Activated T-cell treated with anti-CD3 and anti-CD28 coated beads for 48 hours (primary cell): ENCODE results near the gene IMPG1.

Source experiments
- DNase-seq: peaks from one replicate; pipeline ENCODE4 v3.0.0-alpha.2; 2020; ENCODE audit warnings: low read depth

IMPG1 gene

GRCh38 chr6:76072562-76072961 lies at the start of gene IMPG1:
IMPG1 (minus strand) TSS chr6:76072662; CDS start chr6:76072488, 174 bp downstream.
- no peak for DNase-seq

- no peak for DNase-seq
These were observed 47.8 kb upstream of the IMPG1 start for GRCh38 chr6:76120302-76120701.

- DNase-seq, result no peak
These were observed 819 bp upstream of the IMPG1 start for GRCh38 chr6:76073281-76073680.

- DNase-seq, result no peak
These were observed 15.0 kb downstream of the IMPG1 start for GRCh38 chr6:76057469-76057868.

- no peak for DNase-seq
These were observed 20.1 kb downstream of the IMPG1 start for GRCh38 chr6:76052314-76052713.

- no peak for DNase-seq
These were observed 28.8 kb downstream of the IMPG1 start for GRCh38 chr6:76043690-76044089.

- DNase-seq, result no peak
These were observed 36.7 kb downstream of the IMPG1 start for GRCh38 chr6:76035713-76036112.

GRCh38 chr6:76026101-76026500 lies 46.4 kb downstream of the IMPG1 start:
- DNase-seq, result no peak

GRCh38 chr6:76014626-76015530 lies 57.6 kb downstream of the IMPG1 start:
- DNase-seq, result no peak

- DNase-seq, result no peak
These were observed 68.3 kb downstream of the IMPG1 start for GRCh38 chr6:76004202-76004601.

GRCh38 chr6:76003686-76004085 lies 68.8 kb downstream of the IMPG1 start:
- DNase-seq, result no peak

GRCh38 chr6:76003113-76003512 lies 69.3 kb downstream of the IMPG1 start:
- DNase-seq, result no peak

- no peak for DNase-seq
These were observed 71.8 kb downstream of the IMPG1 start for GRCh38 chr6:76000629-76001028.

- no peak for DNase-seq
These were observed 74.8 kb downstream of the IMPG1 start for GRCh38 chr6:75997696-75998095.

GRCh38 chr6:75993236-75994162 lies 79.0 kb downstream of the IMPG1 start:
- no peak for DNase-seq

GRCh38 chr6:75991941-75992340 lies 80.5 kb downstream of the IMPG1 start:
- DNase-seq, result no peak

- no peak for DNase-seq
These were observed 85.5 kb downstream of the IMPG1 start for GRCh38 chr6:75986935-75987334.

- DNase-seq, result no peak
These were observed 96.6 kb downstream of the IMPG1 start for GRCh38 chr6:75975904-75976303.

- no peak for DNase-seq
These were observed 102.4 kb downstream of the IMPG1 start for GRCh38 chr6:75970093-75970492.

GRCh38 chr6:75968143-75968542 lies 104.3 kb downstream of the IMPG1 start:
- DNase-seq, result no peak

GRCh38 chr6:75963569-75963968 lies 108.9 kb downstream of the IMPG1 start:
- DNase-seq, result no peak

- no peak for DNase-seq
These were observed 120.3 kb downstream of the IMPG1 start for GRCh38 chr6:75952128-75952527.

- DNase-seq, result no peak
These were observed 124.5 kb downstream of the IMPG1 start for GRCh38 chr6:75947935-75948334.
